Measurements from ENCODE around the gene KCNMA1. TPM values are rescaled to one million over a fixed set of nuclear protein-coding genes. Genes with fewer than 3 reads are reported as not detected.

KCNMA1 gene
- total RNA-seq, 1 experiment from 2014 or later = 0.49 TPM

DNA sequence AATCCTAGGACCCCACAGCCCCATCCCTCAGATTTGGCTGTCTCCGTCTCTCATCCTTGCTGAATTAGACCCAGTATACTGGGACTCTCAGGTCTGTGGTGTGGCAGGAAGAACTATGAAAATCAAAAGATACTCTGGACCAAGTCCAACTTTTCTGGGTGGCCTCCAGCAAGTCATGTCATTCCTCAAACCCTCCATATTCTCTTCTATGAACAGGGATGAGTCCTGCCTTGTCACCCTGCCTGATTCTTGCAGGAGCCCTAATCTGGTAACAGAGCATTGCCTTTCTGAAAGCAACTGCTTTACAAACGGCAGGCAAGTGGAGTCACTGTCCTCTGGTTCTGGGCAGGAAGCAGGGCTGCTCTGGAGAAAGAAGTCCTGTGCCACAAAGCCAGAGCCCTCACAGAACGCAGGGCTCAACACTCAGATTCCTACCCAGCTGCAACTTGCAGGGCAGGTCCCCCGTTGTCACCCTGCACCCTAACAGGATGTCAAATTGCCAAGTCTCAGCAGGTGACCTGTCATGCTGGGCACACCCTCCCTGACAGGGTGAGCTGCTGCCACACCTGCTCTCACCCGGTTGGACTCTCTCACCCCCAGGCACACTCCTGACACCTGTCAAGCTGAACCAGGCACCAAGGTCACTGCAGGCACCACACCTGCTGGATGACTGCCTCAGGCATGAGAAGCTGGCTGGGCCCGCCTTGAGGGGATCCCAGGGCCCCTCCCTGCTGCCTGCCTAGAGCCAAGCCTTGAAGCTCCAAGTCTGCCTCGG lies 227.7 kb downstream of the KCNMA1 start:
- BruUV-seq (replicated peaks) = no TSS peak
- Histone ChIP-seq H3K4me3 (replicated peaks in 1 of 2; ENCODE audit: low read depth in 1 of 2, low read length in 2 of 2) (no peak overlapping the region), H4K20me1 (ENCODE audit: insufficient read depth) (no peaks in the 10 kb centered on the region), H3K36me3 (ENCODE audit: control insufficient read depth in 1 of 2, insufficient read depth in 2 of 2, low read length in 2 of 2) (no peaks in the 10 kb centered on the region), H3K27me3 (ENCODE audit: insufficient read depth, low read length) (no peaks in the 10 kb centered on the region; the same call in 1 of the 2 replicates), H3K9me2 (ENCODE audit: insufficient read depth) (no peaks in the 10 kb centered on the region), H3K9ac (ENCODE audit: low read length) (no peak overlapping the region), H2AFZ (ENCODE audit: low read depth, low read length, poor library complexity, severe bottlenecking) (no peak overlapping the region), H3K79me2 (ENCODE audit: insufficient read depth, low read length) (no peaks in the 10 kb centered on the region), H3K9me3 (ENCODE audit: control insufficient read depth in 1 of 2, insufficient read depth in 1 of 2, low read depth in 1 of 2, low read length in 2 of 2) (no peaks in the 10 kb centered on the region), H3K4me2 (ENCODE audit: low read length) (no peak overlapping the region), H3K27ac (ENCODE audit: low read depth, low read length) (no peak overlapping the region), H3K4me1 (ENCODE audit: control insufficient read depth in 1 of 2, insufficient read depth in 2 of 2, low read length in 2 of 2) (peaks cover 6 to 23% of the 10 kb centered on the region in 2 experiments; a peak in 3 of 4 replicates)
- RAD21 ChIA-PET (ENCODE audit: low non-redundant PET in 1 of 2, low total read pairs in 2 of 2, uncharacterized antibody in 2 of 2, unreplicated experiment in 2 of 2) = no interaction called here
- ATAC-seq (no peak), DNase-seq (ENCODE audit: low read depth, low spot score) (no peak)
- CTCF ChIA-PET = interaction anchor here (1.1 kb wide), 1 partner anchor 10 kb away, joined by 3 read pairs; no protein-coding TSS in a partner anchor
- POLR2A ChIA-PET = no interaction called here
- intact Hi-C loops (cut with micrococcal nuclease) = no loop called here
- TF ChIP-seq SRF (IDR thresholded peaks at IDR 0.05; ENCODE audit: low read depth) (no peak), SIN3A (IDR thresholded peaks at IDR 0.05; ENCODE audit: low read depth) (peak; percentile 53; the same call in 1 of the 2 replicates)
- TF ChIP-seq, protein P1, sequence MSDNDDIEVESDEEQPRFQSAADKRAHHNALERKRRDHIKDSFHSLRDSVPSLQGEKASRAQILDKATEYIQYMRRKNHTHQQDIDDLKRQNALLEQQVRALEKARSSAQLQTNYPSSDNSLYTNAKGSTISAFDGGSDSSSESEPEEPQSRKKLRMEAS (IDR thresholded peaks at IDR 0.05) = peak; percentile 53; the same call in 1 of the 2 replicates

DNA sequence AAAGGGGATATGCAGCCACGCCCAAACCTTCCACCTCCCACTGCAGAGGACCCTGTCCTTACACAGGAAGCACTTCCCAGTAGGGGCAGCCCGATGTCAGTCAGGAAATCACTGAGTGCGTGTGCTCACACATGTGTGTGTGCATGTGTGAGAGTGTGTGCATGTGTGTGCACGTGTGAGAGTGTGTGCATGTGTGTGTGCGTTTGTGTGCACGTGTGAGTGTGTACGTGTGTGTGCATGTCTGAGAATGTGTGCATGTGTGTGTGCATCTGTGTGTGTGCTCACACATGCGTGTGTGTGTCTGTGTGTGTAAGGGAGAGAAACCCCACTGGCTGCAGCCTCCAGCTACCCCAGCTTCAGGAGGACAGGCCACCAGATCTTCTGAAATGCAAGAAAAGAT lies 229.3 kb downstream of the KCNMA1 start:
- DNase-seq (ENCODE audit: low read depth, low spot score) (no peak), ATAC-seq (no peak)
- H3K27me3 ChIP-seq (ENCODE audit: insufficient read depth, low read length) = no peaks in the 10 kb centered on the region; the same call in 1 of the 2 replicates
- intact Hi-C loops (cut with micrococcal nuclease) = no loop called here
- H3K4me3 ChIP-seq (replicated peaks in 1 of 2; ENCODE audit: low read depth in 1 of 2, low read length in 2 of 2) = no peak overlapping the region
- H3K36me3 ChIP-seq (ENCODE audit: control insufficient read depth in 1 of 2, insufficient read depth in 2 of 2, low read length in 2 of 2) = no peaks in the 10 kb centered on the region
- POLR2A ChIA-PET = no interaction called here
- no peaks in the 10 kb centered on the region for H3K9me3 ChIP-seq (ENCODE audit: control insufficient read depth in 1 of 2, insufficient read depth in 1 of 2, low read depth in 1 of 2, low read length in 2 of 2)
- BruUV-seq (replicated peaks) = no TSS peak
- no peak overlapping the region for H3K27ac ChIP-seq (ENCODE audit: low read depth, low read length)
- H3K9me2 ChIP-seq (ENCODE audit: insufficient read depth) = no peaks in the 10 kb centered on the region
- peaks cover 6 to 23% of the 10 kb centered on the region in 2 experiments; a peak in 3 of 4 replicates for H3K4me1 ChIP-seq (ENCODE audit: control insufficient read depth in 1 of 2, insufficient read depth in 2 of 2, low read length in 2 of 2)
- no peaks in the 10 kb centered on the region for H4K20me1 ChIP-seq (ENCODE audit: insufficient read depth)
- H2AFZ ChIP-seq (ENCODE audit: low read depth, low read length, poor library complexity, severe bottlenecking) = no peak overlapping the region
- no peak overlapping the region for H3K4me2 ChIP-seq (ENCODE audit: low read length)
- H3K9ac ChIP-seq (ENCODE audit: low read length) = no peak overlapping the region
- CTCF ChIA-PET = no interaction called here
- H3K79me2 ChIP-seq (ENCODE audit: insufficient read depth, low read length) = no peaks in the 10 kb centered on the region
- RAD21 ChIA-PET (ENCODE audit: low non-redundant PET in 1 of 2, low total read pairs in 2 of 2, uncharacterized antibody in 2 of 2, unreplicated experiment in 2 of 2) = no interaction called here
- TF ChIP-seq EGR1 (IDR thresholded peaks at IDR 0.05; ENCODE audit: low read depth) (no peak), ZFX (IDR thresholded peaks at IDR 0.05) (no peak), EZH2 (IDR thresholded peaks at IDR 0.05) (no peak), ELF1 (IDR thresholded peaks at IDR 0.05; ENCODE audit: borderline replicate concordance, low read depth) (no peak), SIN3A (IDR thresholded peaks at IDR 0.05; ENCODE audit: low read depth) (no peak), JUND (IDR thresholded peaks at IDR 0.05) (no peak), RAD21 (IDR thresholded peaks at IDR 0.05; ENCODE audit: low read depth) (no peak), EZH2phosphoT487 (IDR thresholded peaks at IDR 0.05; ENCODE audit: borderline replicate concordance) (no peak), SP1 (IDR thresholded peaks at IDR 0.05; ENCODE audit: low read depth) (no peak), YY1 (IDR thresholded peaks at IDR 0.05; ENCODE audit: extremely low read depth, insufficient replicate concordance, low read depth, low read length) (no peak), CBX3 (IDR thresholded peaks at IDR 0.05; ENCODE audit: low read depth) (no peak), ZNF274 (IDR thresholded peaks at IDR 0.05; ENCODE audit: low read depth, low read length) (no peak), TCF7L2 (IDR thresholded peaks at IDR 0.05; ENCODE audit: borderline replicate concordance, extremely low read depth, insufficient read depth, insufficient read length) (no peak)
- TF ChIP-seq, protein P1 (IDR thresholded peaks at IDR 0.05) = no peak
- TF ChIP-seq, protein P2, sequence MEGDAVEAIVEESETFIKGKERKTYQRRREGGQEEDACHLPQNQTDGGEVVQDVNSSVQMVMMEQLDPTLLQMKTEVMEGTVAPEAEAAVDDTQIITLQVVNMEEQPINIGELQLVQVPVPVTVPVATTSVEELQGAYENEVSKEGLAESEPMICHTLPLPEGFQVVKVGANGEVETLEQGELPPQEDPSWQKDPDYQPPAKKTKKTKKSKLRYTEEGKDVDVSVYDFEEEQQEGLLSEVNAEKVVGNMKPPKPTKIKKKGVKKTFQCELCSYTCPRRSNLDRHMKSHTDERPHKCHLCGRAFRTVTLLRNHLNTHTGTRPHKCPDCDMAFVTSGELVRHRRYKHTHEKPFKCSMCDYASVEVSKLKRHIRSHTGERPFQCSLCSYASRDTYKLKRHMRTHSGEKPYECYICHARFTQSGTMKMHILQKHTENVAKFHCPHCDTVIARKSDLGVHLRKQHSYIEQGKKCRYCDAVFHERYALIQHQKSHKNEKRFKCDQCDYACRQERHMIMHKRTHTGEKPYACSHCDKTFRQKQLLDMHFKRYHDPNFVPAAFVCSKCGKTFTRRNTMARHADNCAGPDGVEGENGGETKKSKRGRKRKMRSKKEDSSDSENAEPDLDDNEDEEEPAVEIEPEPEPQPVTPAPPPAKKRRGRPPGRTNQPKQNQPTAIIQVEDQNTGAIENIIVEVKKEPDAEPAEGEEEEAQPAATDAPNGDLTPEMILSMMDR (IDR thresholded peaks at IDR 0.05 in 2 of 3, conservative IDR thresholded peaks at IDR 0.05 in 1 of 3; ENCODE audit: borderline replicate concordance in 1 of 3, insufficient read depth in 1 of 3, low read depth in 2 of 3, low read length in 2 of 3) = no peak
- TF ChIP-seq, protein P3, sequence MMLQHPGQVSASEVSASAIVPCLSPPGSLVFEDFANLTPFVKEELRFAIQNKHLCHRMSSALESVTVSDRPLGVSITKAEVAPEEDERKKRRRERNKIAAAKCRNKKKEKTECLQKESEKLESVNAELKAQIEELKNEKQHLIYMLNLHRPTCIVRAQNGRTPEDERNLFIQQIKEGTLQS (IDR thresholded peaks at IDR 0.05) = no peak

All from HCT116 (cell line).